C4-2B (cell line): Measurements from ENCODE around the gene VEPH1.

Experiments used
- CTCF ChIP-seq: fragments of 450-650 bp; conservative IDR thresholded peaks from 2 replicates; pipeline ENCODE4 v1.5.1; 2017; ENCODE audit warnings: mild to moderate bottlenecking
- ZFX ChIP-seq: fragments of 450-650 bp; IDR thresholded peaks from 2 replicates; pipeline ENCODE4 v1.6.1; 2017

DNA sequence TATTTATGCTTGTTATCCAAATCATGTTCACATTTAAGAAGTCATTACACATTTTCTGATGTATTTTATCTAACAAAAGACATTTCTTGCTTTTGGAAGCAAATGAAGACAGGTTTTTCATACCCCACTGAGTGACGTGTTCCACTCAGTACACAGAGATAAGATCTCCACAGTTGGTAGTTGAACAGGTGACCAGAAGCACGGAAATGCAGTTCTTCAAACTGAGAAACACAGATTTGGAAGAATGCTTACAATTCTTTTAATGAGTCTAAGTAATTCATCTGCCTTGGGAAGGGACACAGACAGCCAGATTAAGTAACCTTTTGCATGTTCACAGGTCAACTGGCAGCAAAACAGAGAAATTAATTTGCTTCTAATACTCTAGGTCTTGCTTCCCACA is 43.5 kb downstream of the VEPH1 start:
- no peak for TF ChIP-seq CTCF
- TF ChIP-seq ZFX, result no peak
